HUES48 (cell line): Measurements from ENCODE around the gene MPDU1.

Experiments used
- H3K27ac ChIP-seq: one replicate; pipeline ENCODE4 v1.7.0; 2013; ENCODE audit warnings: low read depth, low read length, inconsistent platforms
- H3K27me3 ChIP-seq: 2 replicates; pipeline ENCODE4 v1.6.1; 2013; ENCODE audit warnings: mild to moderate bottlenecking, low read length; ENCODE audit not compliant: control insufficient read depth, insufficient read depth
- H3K36me3 ChIP-seq: 2 replicates; pipeline ENCODE4 v1.6.1; 2013; ENCODE audit warnings: low read length; ENCODE audit not compliant: control insufficient read depth, insufficient read depth
- H3K4me1 ChIP-seq: 2 replicates; pipeline ENCODE4 v1.6.1; 2013; ENCODE audit warnings: mild to moderate bottlenecking, low read length; ENCODE audit not compliant: control insufficient read depth, insufficient read depth
- H3K4me3 ChIP-seq: 2 replicates; pipeline ENCODE4 v1.5.1; 2013; ENCODE audit warnings: mild to moderate bottlenecking, low read depth, low read length
- H3K9ac ChIP-seq: 2 replicates; pipeline ENCODE4 v1.6.1; 2013; ENCODE audit warnings: mild to moderate bottlenecking, low read depth, low read length, moderate library complexity
- H3K9me3 ChIP-seq: 2 replicates; pipeline ENCODE4 v1.6.1; 2013; ENCODE audit warnings: low read length; ENCODE audit not compliant: control insufficient read depth, insufficient read depth

The MPDU1 gene

DNA sequence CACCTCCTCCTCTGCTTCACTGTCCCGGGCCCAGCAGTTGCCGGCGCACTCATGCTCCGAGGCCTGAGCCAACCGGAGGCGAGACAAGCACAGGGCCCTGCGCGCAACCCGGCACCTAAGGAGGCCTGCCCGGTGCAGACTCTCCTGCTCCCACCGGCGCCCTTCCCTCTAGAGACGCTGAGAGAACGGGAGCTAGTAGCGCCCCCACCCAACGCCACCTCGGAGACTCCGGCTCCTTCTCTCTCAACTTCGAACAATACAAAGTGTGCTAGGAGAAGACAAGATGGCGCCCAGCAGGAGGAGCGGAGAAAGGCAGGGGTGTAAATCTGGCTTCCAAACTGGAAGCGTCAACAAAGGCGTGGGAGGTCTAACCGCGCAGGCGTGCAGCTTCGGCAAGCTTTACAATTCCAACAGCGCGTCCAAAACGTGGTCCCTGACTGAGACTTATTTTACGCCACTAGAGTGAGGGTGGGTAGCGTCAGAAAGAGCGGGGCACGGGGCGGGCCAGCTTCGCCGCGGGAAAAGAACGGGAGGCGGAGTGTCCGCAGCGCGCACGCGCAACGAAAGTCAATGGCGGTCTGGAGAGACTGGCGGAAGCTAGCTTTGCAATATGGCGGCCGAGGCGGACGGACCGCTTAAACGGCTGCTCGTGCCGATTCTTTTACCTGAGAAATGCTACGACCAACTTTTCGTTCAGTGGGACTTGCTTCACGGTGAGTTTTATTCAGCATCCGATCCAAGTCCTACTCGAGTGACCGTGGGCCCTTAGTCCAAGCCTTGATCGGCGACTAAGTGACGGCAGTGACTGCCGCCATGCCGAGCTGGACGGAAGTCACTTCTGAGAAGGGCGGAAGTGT is at the start of gene MPDU1:
Gene MPDU1, plus strand, starts transcription at position 600 of the 857 bp plus-strand sequence. Its CDS starts 11 bp downstream, at position 611.
- Histone ChIP-seq H3K36me3 (peaks cover 26% of the 10 kb centered on the region), H3K9me3 (no peaks in the 10 kb centered on the region), H3K4me3 (peak within 1 kb of the TSS; percentile 81), H3K27me3 (no peaks in the 10 kb centered on the region), H3K9ac (peak within 1 kb of the TSS; percentile 98), H3K4me1 (peaks cover 15% of the 10 kb centered on the region; the same call in 1 of the 2 replicates), H3K27ac (peak within 1 kb of the TSS; percentile 100)

DNA sequence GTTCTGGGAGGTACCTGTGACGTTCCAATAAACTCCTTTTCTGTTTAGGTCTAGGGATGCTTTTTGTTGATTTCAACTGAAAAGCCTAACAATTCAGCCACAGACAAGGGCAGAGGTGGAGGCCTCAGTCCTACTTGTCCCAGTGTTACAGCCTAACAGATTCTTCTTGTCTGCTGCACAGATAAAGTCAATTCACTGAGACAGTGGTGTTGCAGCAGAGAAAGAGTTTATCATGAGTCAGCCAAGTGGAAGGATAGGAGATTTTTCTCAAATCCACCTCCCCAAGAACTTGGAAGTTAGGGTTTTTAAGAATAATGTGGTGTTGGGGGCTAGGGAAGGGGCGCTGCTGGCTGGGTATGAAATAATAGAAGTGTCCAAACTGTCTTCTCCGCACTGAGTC is 45.6 kb upstream of the MPDU1 start:
- no peaks in the 10 kb centered on the region for H3K36me3 ChIP-seq
- no peaks in the 10 kb centered on the region for H3K27me3 ChIP-seq
- H3K27ac ChIP-seq: no peak overlapping the region
- no peaks in the 10 kb centered on the region for H3K9me3 ChIP-seq
- H3K9ac ChIP-seq: no peak overlapping the region
- H3K4me1 ChIP-seq: no peaks in the 10 kb centered on the region
- no peak overlapping the region for H3K4me3 ChIP-seq

DNA sequence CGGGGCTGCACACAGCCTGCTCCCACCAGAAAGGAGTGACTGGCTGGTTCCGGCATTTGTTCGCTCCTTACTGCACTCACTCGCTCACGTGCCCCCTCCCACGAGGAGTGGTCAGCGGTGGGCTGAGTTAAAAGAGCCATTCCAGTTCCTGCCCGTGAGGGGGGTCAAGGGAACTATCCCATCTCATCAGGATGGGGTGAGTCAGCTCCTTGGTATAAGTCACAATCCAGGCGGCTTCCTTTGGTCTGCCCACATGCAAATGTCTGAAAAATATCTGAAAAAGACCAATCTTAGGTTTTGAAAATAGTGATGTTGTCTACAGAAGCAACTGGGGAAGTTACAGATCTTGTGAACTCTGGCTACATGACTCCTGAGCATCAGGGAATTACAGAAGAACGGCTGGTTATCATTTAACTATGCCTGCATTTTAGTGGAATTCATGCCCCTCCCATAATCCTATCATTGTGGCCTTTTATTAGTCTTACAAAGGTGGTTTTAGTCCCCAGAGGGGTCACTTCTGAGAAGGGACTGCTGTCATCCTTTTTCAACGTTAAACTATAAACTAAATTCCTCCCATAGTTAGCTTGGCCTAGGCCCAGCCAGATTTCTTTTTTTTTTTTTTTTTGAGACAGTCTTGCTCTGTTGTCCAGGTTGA is 44.6 kb upstream of the MPDU1 start:
- no peak overlapping the region for H3K27ac ChIP-seq
- no peaks in the 10 kb centered on the region for H3K36me3 ChIP-seq
- H3K9me3 ChIP-seq: no peaks in the 10 kb centered on the region
- no peak overlapping the region for H3K9ac ChIP-seq
- no peaks in the 10 kb centered on the region for H3K4me1 ChIP-seq
- H3K4me3 ChIP-seq: no peak overlapping the region
- H3K27me3 ChIP-seq: no peaks in the 10 kb centered on the region

DNA sequence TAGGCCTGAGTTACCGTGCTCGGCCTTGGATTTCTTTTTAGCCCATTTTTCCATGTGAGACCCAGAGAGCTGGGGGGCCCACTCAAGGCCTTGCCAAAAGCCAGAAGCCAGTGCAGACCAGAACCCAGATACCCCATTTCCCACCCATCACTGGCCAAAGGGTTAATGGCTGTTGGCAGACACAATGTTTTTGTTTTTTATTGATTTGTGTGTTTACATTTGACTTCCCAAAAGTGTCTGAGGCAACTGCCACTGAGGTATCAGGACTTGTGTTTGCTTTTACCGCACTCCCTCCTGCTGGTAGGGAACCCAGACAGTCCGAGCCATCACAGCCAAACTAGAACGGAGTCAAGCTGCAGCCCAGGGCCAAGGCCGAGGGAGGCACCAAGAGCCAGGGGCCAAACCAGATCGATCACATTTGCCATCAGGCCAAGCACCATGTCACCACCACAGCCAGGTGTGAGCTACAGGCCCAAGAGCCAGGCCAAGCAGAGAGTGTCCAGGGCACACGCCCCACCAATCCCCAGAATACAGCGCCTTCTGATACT is 42.5 kb upstream of the MPDU1 start:
- H3K9ac ChIP-seq: no peak overlapping the region
- no peaks in the 10 kb centered on the region for H3K4me1 ChIP-seq
- no peaks in the 10 kb centered on the region for H3K27me3 ChIP-seq
- H3K9me3 ChIP-seq: no peaks in the 10 kb centered on the region
- H3K27ac ChIP-seq: no peak overlapping the region
- no peaks in the 10 kb centered on the region for H3K36me3 ChIP-seq
- no peak overlapping the region for H3K4me3 ChIP-seq

DNA sequence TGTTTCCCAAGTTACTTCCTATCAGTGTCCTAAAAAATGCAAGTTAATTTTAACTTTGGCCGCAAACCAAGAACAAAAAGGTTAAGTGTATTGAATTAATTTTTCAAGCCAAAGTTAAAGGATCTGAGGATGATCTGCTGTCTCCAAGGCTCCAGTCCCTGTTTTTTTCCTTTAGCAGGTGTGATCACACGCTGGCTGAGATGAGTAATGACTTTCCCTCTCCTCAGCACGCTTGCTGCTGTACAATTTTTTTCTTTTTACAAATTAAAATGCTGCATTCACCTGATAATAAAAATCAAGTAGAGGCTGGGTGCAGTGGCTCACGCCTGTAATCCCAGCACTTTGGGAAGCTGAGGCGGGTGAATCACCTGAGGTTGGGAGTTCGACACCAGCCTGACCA is 38.7 kb upstream of the MPDU1 start:
- H3K36me3 ChIP-seq: no peaks in the 10 kb centered on the region
- peaks cover 3% of the 10 kb centered on the region; the same call in 1 of the 2 replicates for H3K27me3 ChIP-seq
- no peaks in the 10 kb centered on the region for H3K9me3 ChIP-seq
- no peak overlapping the region for H3K4me3 ChIP-seq
- H3K27ac ChIP-seq: no peak overlapping the region
- no peak overlapping the region for H3K9ac ChIP-seq
- H3K4me1 ChIP-seq: 0 out of 2 replicates have a peak, but pooled peaks cover 4% of the 10 kb centered on the region

DNA sequence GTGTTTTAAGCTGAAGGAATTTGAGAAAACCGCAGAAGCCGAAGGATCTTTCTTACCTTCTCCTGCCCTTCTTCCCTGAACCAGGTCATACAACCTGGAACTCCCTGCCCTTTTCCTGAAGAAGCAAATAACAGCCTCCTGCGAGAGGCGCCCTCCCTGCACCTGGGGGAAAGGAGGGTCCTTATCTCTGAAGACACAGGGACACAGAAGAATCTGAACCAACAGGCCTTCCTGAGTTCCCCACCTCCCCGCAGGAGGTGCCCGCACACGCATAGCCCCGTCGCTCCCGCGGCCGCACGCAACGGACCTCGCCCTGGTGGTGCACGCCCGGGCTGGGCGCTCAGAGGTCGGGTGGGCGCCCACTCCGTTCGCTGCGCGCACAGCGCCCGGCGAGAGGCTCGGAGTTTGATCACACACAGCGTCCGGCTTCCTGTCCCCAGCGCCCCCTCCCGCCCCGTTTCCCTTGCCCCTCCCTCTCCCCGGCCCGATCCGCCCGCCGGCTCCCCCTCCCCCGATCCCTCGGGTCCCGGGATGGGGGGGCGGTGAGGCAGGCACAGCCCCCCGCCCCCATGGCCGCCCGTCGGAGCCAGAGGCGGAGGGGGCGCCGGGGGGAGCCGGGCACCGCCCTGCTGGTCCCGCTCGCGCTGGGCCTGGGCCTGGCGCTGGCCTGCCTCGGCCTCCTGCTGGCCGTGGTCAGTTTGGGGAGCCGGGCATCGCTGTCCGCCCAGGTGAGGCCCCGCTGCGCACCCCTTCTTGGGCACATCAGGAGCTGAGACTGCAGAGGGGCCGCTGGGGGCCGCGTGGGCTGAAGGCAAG is 34.9 kb upstream of the MPDU1 start, which contains the start of gene TNFSF12:
Gene TNFSF12, plus strand, starts transcription at position 474 of the 816 bp plus-strand sequence. Its CDS starts 96 bp downstream, at position 570.
- Histone ChIP-seq H3K9me3 (no peaks in the 10 kb centered on the region), H3K36me3 (no peaks in the 10 kb centered on the region), H3K27ac (no peak within 1 kb of the TSS), H3K4me3 (peak within 1 kb of the TSS; percentile 78), H3K4me1 (0 out of 2 replicates have a peak, but pooled peaks cover 4% of the 10 kb centered on the region), H3K27me3 (peaks cover 3% of the 10 kb centered on the region; the same call in 1 of the 2 replicates), H3K9ac (peak within 1 kb of the TSS; percentile 59)

DNA sequence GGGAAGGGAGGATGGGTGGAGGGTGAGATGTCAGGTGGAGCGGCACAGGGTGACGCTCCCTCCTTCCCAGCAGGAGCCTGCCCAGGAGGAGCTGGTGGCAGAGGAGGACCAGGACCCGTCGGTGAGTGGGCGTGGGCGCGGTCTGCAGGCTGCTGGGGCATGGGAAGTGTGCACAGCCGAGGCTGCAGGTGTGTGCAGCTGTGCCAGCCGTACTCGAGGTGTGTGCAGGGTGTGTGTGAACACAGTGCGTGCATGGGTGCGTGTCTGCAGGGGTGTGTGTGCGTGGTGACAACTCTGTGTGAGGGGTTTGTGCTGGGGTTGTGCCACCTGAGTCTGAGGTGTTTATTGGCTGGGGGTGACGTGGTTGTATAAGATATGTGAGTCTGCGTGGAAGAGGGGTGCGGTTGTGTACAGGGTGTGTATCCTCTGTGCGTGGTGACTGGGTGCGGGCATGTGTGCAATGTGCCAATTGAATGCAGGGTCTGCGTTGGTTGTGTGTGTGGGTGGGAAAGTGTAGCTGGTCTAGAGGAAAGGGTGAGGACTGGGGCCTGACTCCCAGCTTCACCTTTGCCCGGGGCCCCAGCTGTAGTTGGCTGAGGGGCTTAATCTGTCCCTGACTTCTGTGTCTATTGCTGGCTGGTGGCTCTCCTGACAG is 34.1 kb upstream of the MPDU1 start:
- Histone ChIP-seq H3K4me3 (peak overlapping the region; percentile 78; the same call in 1 of the 2 replicates), H3K9me3 (no peaks in the 10 kb centered on the region), H3K27me3 (peaks cover 3% of the 10 kb centered on the region; the same call in 1 of the 2 replicates), H3K9ac (no peak overlapping the region), H3K27ac (no peak overlapping the region), H3K36me3 (no peaks in the 10 kb centered on the region), H3K4me1 (0 out of 2 replicates have a peak, but pooled peaks cover 4% of the 10 kb centered on the region)

DNA sequence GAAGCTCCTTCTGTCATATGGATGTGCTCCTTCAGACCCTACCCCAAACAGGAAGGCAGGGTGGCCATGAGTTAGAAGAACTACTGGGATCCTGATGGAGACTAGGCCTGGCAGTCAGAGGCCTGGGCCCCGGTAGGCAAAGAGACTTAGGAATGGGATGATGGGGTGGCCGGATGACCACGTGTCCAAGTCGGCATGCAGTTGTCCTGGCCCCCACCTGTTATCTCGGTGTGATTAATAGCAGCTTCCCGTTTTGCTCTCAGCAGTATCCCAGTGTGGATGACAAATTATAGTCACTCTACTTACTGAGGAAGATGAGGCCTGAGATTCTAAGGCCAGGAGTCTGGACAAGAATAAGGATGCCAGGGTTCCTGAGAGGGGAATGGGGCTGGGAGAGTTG is 33.3 kb upstream of the MPDU1 start:
- Histone ChIP-seq H3K4me3 (no peak overlapping the region), H3K4me1 (0 out of 2 replicates have a peak, but pooled peaks cover 4% of the 10 kb centered on the region), H3K27me3 (peaks cover 3% of the 10 kb centered on the region; the same call in 1 of the 2 replicates), H3K36me3 (no peaks in the 10 kb centered on the region), H3K9me3 (no peaks in the 10 kb centered on the region), H3K27ac (no peak overlapping the region), H3K9ac (no peak overlapping the region)

DNA sequence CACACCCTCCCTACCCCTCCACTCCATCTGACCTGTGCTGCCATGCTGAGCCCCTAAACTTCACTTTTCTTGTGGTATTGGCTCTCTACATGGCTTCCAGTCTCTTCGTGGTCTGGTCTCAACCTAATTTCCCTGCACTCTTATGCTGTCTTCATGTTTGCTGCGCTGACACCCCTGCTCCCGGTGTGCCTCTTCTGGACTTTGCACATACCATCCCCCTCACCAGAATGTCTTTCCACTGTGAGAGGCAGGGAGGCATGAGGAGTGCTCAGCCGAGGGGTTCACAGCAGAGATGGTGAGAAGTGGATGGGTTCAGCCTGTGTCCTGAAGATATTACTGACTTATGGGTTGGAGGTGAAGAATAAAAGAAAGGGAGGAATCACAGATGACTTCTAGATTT is 32.3 kb upstream of the MPDU1 start:
- peaks cover 3% of the 10 kb centered on the region; the same call in 1 of the 2 replicates for H3K27me3 ChIP-seq
- H3K4me1 ChIP-seq: 0 out of 2 replicates have a peak, but pooled peaks cover 4% of the 10 kb centered on the region
- H3K36me3 ChIP-seq: no peaks in the 10 kb centered on the region
- H3K27ac ChIP-seq: no peak overlapping the region
- no peaks in the 10 kb centered on the region for H3K9me3 ChIP-seq
- H3K9ac ChIP-seq: no peak overlapping the region
- no peak overlapping the region for H3K4me3 ChIP-seq

DNA sequence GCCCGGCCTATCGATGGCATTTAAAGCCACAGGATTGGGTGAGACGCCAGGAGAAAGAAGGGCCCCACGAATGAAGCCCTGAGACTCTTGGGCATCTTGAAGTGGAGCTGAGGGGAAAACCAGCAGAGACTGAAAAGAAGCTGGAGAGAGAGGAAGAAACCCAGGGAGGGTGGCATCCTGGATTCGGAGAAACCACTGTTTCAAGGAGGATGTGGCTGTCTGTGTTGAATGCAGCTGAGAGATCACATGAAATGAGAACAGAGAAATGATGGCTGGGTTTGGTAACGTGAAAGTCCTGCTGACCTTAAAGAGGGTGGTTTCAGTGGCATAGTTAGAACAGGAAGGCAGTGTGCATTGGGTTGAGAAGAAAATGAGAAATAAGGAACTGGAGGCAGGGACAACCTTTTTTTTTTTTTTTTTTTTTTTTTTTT is 31.0 kb upstream of the MPDU1 start:
- H3K4me1 ChIP-seq: peaks cover 14% of the 10 kb centered on the region
- H3K9ac ChIP-seq: no peak overlapping the region

More for the DNA sequence above, 31.0 kb upstream of the MPDU1 start:
- Histone ChIP-seq H3K27me3 (peaks cover 3% of the 10 kb centered on the region; the same call in 1 of the 2 replicates), H3K36me3 (no peaks in the 10 kb centered on the region), H3K27ac (no peak overlapping the region), H3K9me3 (no peaks in the 10 kb centered on the region), H3K4me3 (no peak overlapping the region)
